HL-60 (cell line): ENCODE measurements around the gene NR2C2AP.

Experiments used
- CTCF ChIP-seq: IDR thresholded peaks from one replicate; pipeline ENCODE4 v1.5.1; 2011; ENCODE audit warnings: low read length, control low read depth, inconsistent platforms; ENCODE audit not compliant: insufficient read depth
- GABPA ChIP-seq: IDR thresholded peaks from 2 replicates; pipeline ENCODE4 v1.6.1; 2012; ENCODE audit warnings: low read depth
- POLR2AphosphoS5 ChIP-seq: IDR thresholded peaks from 2 replicates; pipeline ENCODE4 v1.6.1; 2012; ENCODE audit warnings: low read depth
- REST ChIP-seq: IDR thresholded peaks from 2 replicates; pipeline ENCODE4 v1.6.1; 2012; ENCODE audit warnings: low read depth; ENCODE audit not compliant: insufficient replicate concordance

GRCh38 chr19:19159534-19159933 lies 43.7 kb downstream of the NR2C2AP start:
- TF ChIP-seq CTCF (no peak), POLR2AphosphoS5 (no peak), GABPA (no peak), REST (no peak)
